Pancreas (tissue), 10 donors: ENCODE results near the gene PSMD8. TPM values are rescaled to one million over a fixed set of nuclear protein-coding genes. Genes with fewer than 3 reads are reported as not detected.

Experiments used
- ATAC-seq, 4 donors: fragments of 200-7000 bp; cut with Tn5 transposase; one replicate each; pipeline versions ENCODE4 v1.8.0 to v1.9.1; 2020; ENCODE audit warnings: mild to moderate bottlenecking in 4 of 4, moderate library complexity in 4 of 4
- DNase-seq, 6 donors: peaks; one replicate each; pipeline ENCODE4 v3.0.0-alpha.2; 2020
- FAIRE-seq: peaks from 2 replicates; lab custom pipeline; 2012; peaks lifted over from hg19 to GRCh38; lab: Jason Lieb, UNC
- H3K27ac ChIP-seq, 4 donors: fragments of 200-600 bp; sonication (generic); 1 replicate in 3 of 4; 2 replicates in 1 of 4; pipeline versions ENCODE4 v1.5.0 to v1.8.0; 2020
- H3K27me3 ChIP-seq, 4 donors: fragments of 200-600 bp; one replicate each; pipeline ENCODE4 v1.8.0; 2021
- H3K36me3 ChIP-seq, 3 donors: fragments of 200-600 bp; sonication (generic) in 1 of 3; one replicate each; pipeline versions ENCODE4 v1.5.0 to v1.8.0; 2020 to 2021
- H3K4me1 ChIP-seq, 3 donors: fragments of 200-600 bp; one replicate each; pipeline ENCODE4 v1.8.0; 2021
- H3K4me3 ChIP-seq, 4 donors: fragments of 200-600 bp; sonication (generic) in 2 of 4; one replicate each; pipeline versions ENCODE4 v1.5.0 to v1.8.0; 2020 to 2021
- H3K9me3 ChIP-seq, 4 donors: fragments of 200-600 bp; one replicate each; pipeline ENCODE4 v1.8.0; 2021
- CTCF ChIP-seq, 4 donors: fragments of 200-600 bp; sonication (generic) in 3 of 4; IDR thresholded peaks; one replicate each; pipeline versions ENCODE4 v1.5.0 to v1.8.0; 2021; ENCODE audit warnings: antibody characterized with exemption in 4 of 4
- WGBS, 2 donors: extraction: QIAGEN DNeasy Blood & Tissue Kit; methylation state at CpG; one replicate each; pipeline ENCODE4 v1.1.7; 2013; 5-methylcytosine and 5-hydroxymethylcytosine counted together
- intact Hi-C, 3 donors: fragments of 100-400 bp; cut with DNase I; formaldehyde crosslinking; loops; one replicate each; pipeline versions ENCODE4 v1.11.1 to v1.14.2; 2022
- polyA plus RNA-seq, 2 donors: library from polyadenylated mRNA; stranded (reverse); fragments of 200-250 nt; gene quantifications; one replicate each; pipeline ENCODE4 v1.2.3, GENCODE V29; 2013
- total RNA-seq, 6 donors: library from RNA; stranded (reverse); fragmentation: NEBNext Ultra II Directional in 4 of 6; extraction: Animal tissue kit (Norgen Biotek cat#: 25700) in 4 of 6; gene quantifications; one replicate each; pipeline versions ENCODE4 v1.2.1 to v1.2.4, GENCODE V29; 2021 to 2023
- donor health status: healthy with polysubstance abuse.
- donor health status: DM: no; HTN: no; CAD: no; lungs with moderate emphysema.
- donor health status: DM: no; HTN: no; CAD: no.
- donor health status: control.
- donor health status: control.
- donor health status: Bipolar disorder and iron deficiency.
- donor health status: DM: yes; HTN: yes; CAD: no.
- donor health status: DM: no; HTN: no; CAD: no.
- donor health status: DM: no; HTN: no; CAD: no.
- donor health status: DM: yes; HTN: yes; CAD: no.

The PSMD8 gene
- total and polyA plus RNA-seq, 8 donors, result 25.3 to 76.0 (median 58.7) TPM

GRCh38 chr19:38429055-38429810, 54.9 kb downstream of the PSMD8 start:
- no peak for DNase-seq
- TF ChIP-seq CTCF (IDR thresholded peaks at IDR 0.05), result no peak
- no peak for ATAC-seq
- no peaks in the 10 kb centered on the region for H3K4me1 ChIP-seq
- no peaks in the 10 kb centered on the region for H3K27me3 ChIP-seq
- FAIRE-seq, result no peak
- no peaks in the 10 kb centered on the region for H3K36me3 ChIP-seq
- no peak overlapping the region for H3K4me3 ChIP-seq
- intact Hi-C loops, result no loop called here
- no peaks in the 10 kb centered on the region for H3K9me3 ChIP-seq
- WGBS, 2 donors, result 32 to 40% methylated on average over 14 of the region's 14 CpGs
- H3K27ac ChIP-seq, result no peak overlapping the region

- no peak for TF ChIP-seq CTCF (IDR thresholded peaks at IDR 0.05)
- Histone ChIP-seq H3K36me3 (no peaks in the 10 kb centered on the region), H3K4me1 (no peaks in the 10 kb centered on the region), H3K27ac (no peak overlapping the region), H3K27me3 (no peaks in the 10 kb centered on the region), H3K4me3 (no peak overlapping the region), H3K9me3 (no peaks in the 10 kb centered on the region)
- intact Hi-C loops, result no loop called here
- DNase-seq (no peak), ATAC-seq (no peak), FAIRE-seq (no peak)
- WGBS, 2 donors, result 56 to 58% methylated on average over 2 of the region's 2 CpGs
These were observed 55.4 kb downstream of the PSMD8 start for GRCh38 chr19:38429811-38430156.

GRCh38 chr19:38430931-38431330, 56.6 kb downstream of the PSMD8 start:
- WGBS, 2 donors, result 71 to 72% methylated on average over 7 of the region's 7 CpGs
- no peak overlapping the region for H3K27ac ChIP-seq
- ATAC-seq (no peak), DNase-seq (no peak), FAIRE-seq (no peak)
- intact Hi-C loops, result no loop called here
- H3K27me3 ChIP-seq, result no peaks in the 10 kb centered on the region
- no peaks in the 10 kb centered on the region for H3K36me3 ChIP-seq
- H3K4me1 ChIP-seq, result no peaks in the 10 kb centered on the region
- H3K9me3 ChIP-seq, result no peaks in the 10 kb centered on the region
- no peak for TF ChIP-seq CTCF (IDR thresholded peaks at IDR 0.05)
- H3K4me3 ChIP-seq, result no peak overlapping the region

- Histone ChIP-seq H3K36me3 (no peaks in the 10 kb centered on the region), H3K9me3 (no peaks in the 10 kb centered on the region), H3K27ac (no peak within 1 kb of the TSS), H3K4me3 (no peak within 1 kb of the TSS), H3K4me1 (no peaks in the 10 kb centered on the region), H3K27me3 (no peaks in the 10 kb centered on the region)
- 15 to 17% methylated on average over 20 of the region's 20 CpGs for WGBS, 2 donors
- TF ChIP-seq CTCF (IDR thresholded peaks at IDR 0.05), result no peak
- intact Hi-C loops, result no loop called here
- ATAC-seq, result peak in 3 of 4 donors; percentile 64 to 88 (median 69)
- DNase-seq, result peak in 2 of 6 donors; percentile 24 to 41
- no peak for FAIRE-seq
These were observed 58.9 kb downstream of the PSMD8 start, which contains the start of gene RYR1 for GRCh38 chr19:38433268-38433733. RYR1 (plus strand) TSS chr19:38433691; CDS start chr19:38433830, 139 bp downstream.

Other genes starting within 250 kb of the PSMD8 start
- gene DPF1, start 150.3 kb upstream of the PSMD8 start, total RNA-seq, result under 1 TPM in 1 of 6 donors, not detected in 5; 0.37 TPM
- gene DPF1, start 150.3 kb upstream of the PSMD8 start, polyA plus RNA-seq, result under 1 TPM; 0.19 to 0.26 TPM
- gene PPP1R14A, start 118.2 kb upstream of the PSMD8 start, total RNA-seq, result 10 to 100 TPM in 1 of 6 donors, 1 to 10 TPM in 5; 6.9 to 15.2 (median 8.1) TPM
- 10 to 100 TPM; 31.4 to 42.8 TPM for gene PPP1R14A, start 118.2 kb upstream of the PSMD8 start, polyA plus RNA-seq
- gene SPINT2, start 110.0 kb upstream of the PSMD8 start, total RNA-seq, result 100 to 1,000 TPM; 121 to 239 (median 152) TPM
- gene SPINT2, start 110.0 kb upstream of the PSMD8 start, polyA plus RNA-seq, result 100 to 1,000 TPM; 178 to 337 TPM
- gene C19orf33, start 70.3 kb upstream of the PSMD8 start, total RNA-seq, result 1 to 10 TPM in 5 of 6 donors, under 1 TPM in 1; 0.59 to 6.7 (median 3.0) TPM
- gene C19orf33, start 70.3 kb upstream of the PSMD8 start, polyA plus RNA-seq, result 10 to 100 TPM; 13.1 to 19.4 TPM
- gene YIF1B, start 58.6 kb upstream of the PSMD8 start, total RNA-seq, result 10 to 100 TPM in 3 of 6 donors, 1 to 10 TPM in 3; 6.9 to 18.2 (median 11.3) TPM
- gene YIF1B, start 58.6 kb upstream of the PSMD8 start, polyA plus RNA-seq, result 10 to 100 TPM; 30.9 to 32.3 TPM
- gene KCNK6, start 54.7 kb upstream of the PSMD8 start, total RNA-seq, result 1 to 10 TPM; 5.0 to 8.7 (median 6.5) TPM
- gene KCNK6, start 54.7 kb upstream of the PSMD8 start, polyA plus RNA-seq, result 1 to 10 TPM; 3.9 to 9.5 TPM
- gene CATSPERG, start 38.7 kb upstream of the PSMD8 start, total RNA-seq, result 1 to 10 TPM; 1.0 to 4.7 (median 2.8) TPM
- 1 to 10 TPM; 3.1 to 6.9 TPM for gene CATSPERG, start 38.7 kb upstream of the PSMD8 start, polyA plus RNA-seq
- under 1 TPM in 4 of 6 donors, not detected in 2; 0.23 to 0.44 (median 0.26) TPM for gene GGN, start 13.5 kb downstream of the PSMD8 start, total RNA-seq
- 1 to 10 TPM in 1 of 2 donors, under 1 TPM in 1; 0.30 to 2.2 TPM for gene GGN, start 13.5 kb downstream of the PSMD8 start, polyA plus RNA-seq
- gene SPRED3, start 14.1 kb downstream of the PSMD8 start, total RNA-seq, result 1 to 10 TPM in 3 of 6 donors, under 1 TPM in 3; 0.37 to 3.1 (median 0.96) TPM
- 1 to 10 TPM in 1 of 2 donors, under 1 TPM in 1; 0.80 to 5.2 TPM for gene SPRED3, start 14.1 kb downstream of the PSMD8 start, polyA plus RNA-seq
- gene FAM98C, start 28.5 kb downstream of the PSMD8 start, total RNA-seq, result 10 to 100 TPM; 11.3 to 18.9 (median 15.5) TPM
- gene FAM98C, start 28.5 kb downstream of the PSMD8 start, polyA plus RNA-seq, result 10 to 100 TPM; 20.6 to 26.7 TPM
- gene RASGRP4, start 51.6 kb downstream of the PSMD8 start, total RNA-seq, result 1 to 10 TPM in 2 of 6 donors, under 1 TPM in 4; 0.20 to 1.3 (median 0.48) TPM
- gene RASGRP4, start 51.6 kb downstream of the PSMD8 start, polyA plus RNA-seq, result under 1 TPM; 0.40 to 0.53 TPM
- gene RYR1, start 59.1 kb downstream of the PSMD8 start, total RNA-seq, result 1 to 10 TPM in 1 of 6 donors, under 1 TPM in 5; 0.19 to 1.0 (median 0.37) TPM
- gene RYR1, start 59.1 kb downstream of the PSMD8 start, polyA plus RNA-seq, result 1 to 10 TPM in 1 of 2 donors, under 1 TPM in 1; 0.68 to 1.4 TPM
- 1 to 10 TPM in 5 of 6 donors, under 1 TPM in 1; 0.79 to 3.8 (median 2.6) TPM for gene MAP4K1, start 243.4 kb downstream of the PSMD8 start, total RNA-seq
- gene MAP4K1, start 243.4 kb downstream of the PSMD8 start, polyA plus RNA-seq, result 10 to 100 TPM in 1 of 2 donors, 1 to 10 TPM in 1; 2.6 to 43.4 TPM
- 100 to 1,000 TPM in 5 of 6 donors, 10 to 100 TPM in 1; 93.5 to 140 (median 131) TPM for gene EIF3K, start 244.6 kb downstream of the PSMD8 start, total RNA-seq
- 100 to 1,000 TPM; 107 to 162 TPM for gene EIF3K, start 244.6 kb downstream of the PSMD8 start, polyA plus RNA-seq